Measurements from ENCODE around the gene SPOCK1. TPM values are rescaled to one million over a fixed set of nuclear protein-coding genes. Genes with fewer than 3 reads are reported as not detected.

Gene SPOCK1
- total and polyA plus RNA-seq, 2 of the 4 experiments (the other 2 are of a cell fraction): 5.0 to 20.3 TPM

DNA sequence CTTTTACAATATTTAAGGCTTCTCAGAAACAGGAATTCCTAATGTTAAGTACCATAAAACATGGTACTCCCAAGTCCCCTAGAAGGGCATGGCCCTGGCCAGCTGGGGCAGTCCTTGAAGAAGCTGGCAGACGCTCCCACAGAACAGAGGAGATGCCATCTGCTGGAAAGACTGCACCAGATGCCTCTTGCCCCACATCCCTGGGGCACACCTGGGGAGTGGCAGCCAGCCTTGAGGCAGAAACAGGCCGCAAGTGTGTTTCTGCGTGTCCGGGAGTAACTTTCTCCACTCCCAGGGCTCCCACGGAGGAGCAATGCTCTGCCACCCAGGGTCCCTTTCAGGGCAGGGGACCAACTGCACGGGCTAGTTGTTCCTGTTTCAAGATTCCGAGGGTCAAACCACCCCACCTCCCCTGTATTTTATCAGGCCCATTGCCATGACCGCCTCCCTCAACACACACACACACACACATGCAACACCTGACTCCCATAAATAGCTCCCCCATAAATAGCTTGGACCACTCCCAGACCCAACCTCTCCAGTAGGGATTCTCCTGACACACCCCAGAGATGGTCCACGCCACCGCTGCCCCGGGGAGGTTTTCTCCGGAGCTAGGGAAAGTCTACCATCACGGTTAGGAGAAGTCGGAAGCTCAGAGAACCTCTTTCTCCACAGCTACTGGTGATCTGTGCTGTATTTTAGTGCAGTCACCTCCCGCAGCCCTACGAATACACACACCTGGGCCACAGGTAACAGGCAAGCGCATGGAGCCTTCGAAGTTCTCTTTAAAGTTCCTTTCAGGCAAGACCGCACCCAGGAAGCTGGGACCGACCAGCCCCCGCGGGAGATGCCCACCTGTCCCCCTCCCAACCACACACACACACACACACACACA, 1.5 kb downstream of the SPOCK1 start:
- POLR2A ChIA-PET (ENCODE audit: unreplicated experiment): interaction anchor here (0.6 kb wide), 1 partner anchor 731 kb away, joined by 3 read pairs; no protein-coding TSS in a partner anchor
- no peak overlapping the region for H2AK5ac ChIP-seq (ENCODE audit: low read depth, low read length)
- H3K4me1 ChIP-seq (ENCODE audit: control insufficient read depth, insufficient read depth, low read length): no peaks in the 10 kb centered on the region
- BruUV-seq (replicated peaks): no TSS peak
- no peaks in the 10 kb centered on the region for H4K20me1 ChIP-seq (ENCODE audit: insufficient read depth, low read length)
- DNase-seq (no peak), ATAC-seq (ENCODE audit: low read depth) (no peak)
- no peak overlapping the region for H3K4me2 ChIP-seq (ENCODE audit: low read depth, low read length)
- no peak overlapping the region for H3K9ac ChIP-seq (ENCODE audit: low read depth, low read length)
- H3K23ac ChIP-seq (ENCODE audit: low read depth, low read length): no peak overlapping the region
- H2BK5ac ChIP-seq (ENCODE audit: low read depth, low read length, poor library complexity, severe bottlenecking): no peak overlapping the region
- peak overlapping the region; percentile 3 for H2AK9ac ChIP-seq (replicated peaks; ENCODE audit: low read depth, low read length, poor library complexity)
- 63% methylated on average over 3 of the region's 22 CpGs; no CpG with 5 or more reads in 1 of the 2 experiments for WGBS, 2 experiments (ENCODE audit: extremely low coverage in 2 of 2, insufficient read length in 1 of 2)
- TF ChIP-seq MAZ (IDR thresholded peaks at IDR 0.05; ENCODE audit: borderline replicate concordance, low read depth, low read length) (no peak), POLR2A (IDR thresholded peaks at IDR 0.05; ENCODE audit: low read depth, low read length) (no peak), CHD1 (IDR thresholded peaks at IDR 0.05; ENCODE audit: low read depth, low read length) (no peak), BHLHE40 (IDR thresholded peaks at IDR 0.05; ENCODE audit: low read depth, low read length) (no peak), FOS (IDR thresholded peaks at IDR 0.05; ENCODE audit: low read depth, low read length) (no peak), SMC3 (IDR thresholded peaks at IDR 0.05; ENCODE audit: low read depth, low read length) (no peak)
- H3K9me1 ChIP-seq (ENCODE audit: insufficient read depth, low read length): no peaks in the 10 kb centered on the region
- H2BK20ac ChIP-seq (ENCODE audit: low read depth, low read length): no peak overlapping the region
- CTCF ChIA-PET: interaction anchor here (0.5 to 4.6 kb wide), 5 partner anchors 10 to 804 kb away, joined by 3 to 37 read pairs (median 4); no protein-coding TSS in a partner anchor
- no peak overlapping the region for H3K56ac ChIP-seq (ENCODE audit: extremely low read depth, insufficient read depth, low read length)
- H3K4me3 ChIP-seq (ENCODE audit: insufficient read depth, low read depth, low read length): peak overlapping the region; percentile 52; the same call in 1 of the 2 replicates
- H2BK120ac ChIP-seq (ENCODE audit: low read depth, low read length): no peak overlapping the region
- H3K14ac ChIP-seq (replicated peaks; ENCODE audit: low read depth, low read length): no peak overlapping the region
- H3K36me3 ChIP-seq (ENCODE audit: control insufficient read depth, insufficient read depth, low read length): no peaks in the 10 kb centered on the region
- no peaks in the 10 kb centered on the region for H3K79me1 ChIP-seq (ENCODE audit: low read depth in 1 of 2, low read length in 2 of 2)
- H3K9me3 ChIP-seq (ENCODE audit: control insufficient read depth, insufficient read depth, low read length): no peaks in the 10 kb centered on the region
- no peak overlapping the region for H3K18ac ChIP-seq (ENCODE audit: low read depth, low read length)
- in situ Hi-C loops (cut with MboI; ENCODE audit: low sequenced_read_pairs) (loop anchor here (10.0 kb wide), 1 partner anchor 1253 kb away; no protein-coding TSS in a partner anchor), intact Hi-C loops (cut with micrococcal nuclease) (loop anchor here (2.0 kb wide), 1 partner anchor 153 kb away; no protein-coding TSS in a partner anchor), dilution Hi-C loops (cut with HindIII; ENCODE audit: low sequenced_read_pairs, unreplicated experiment) (no loop called here)
- no peak overlapping the region for H3K4ac ChIP-seq (ENCODE audit: low read depth, low read length)
- H2AFZ ChIP-seq (replicated peaks; ENCODE audit: low read length, poor library complexity): peak overlapping the region; percentile 46
- H3K27ac ChIP-seq (ENCODE audit: insufficient read depth, low read length): no peak overlapping the region
- no peak overlapping the region for H4K91ac ChIP-seq (ENCODE audit: insufficient read depth, low read depth, low read length)
- no peak overlapping the region for H4K5ac ChIP-seq (ENCODE audit: low read depth, low read length)
- peaks cover 15% of the 10 kb centered on the region; the same call in 1 of the 2 replicates for H3K27me3 ChIP-seq (ENCODE audit: control insufficient read depth, insufficient read depth, low read length)
- no peak overlapping the region for H2BK15ac ChIP-seq (ENCODE audit: low read depth, low read length)
- no peak overlapping the region for H4K8ac ChIP-seq (ENCODE audit: low read depth in 2 of 2, low read length in 2 of 2)

Measured in IMR-90 (cell line).